ENCODE data around the gene OLFML1. TPM values are rescaled to one million over a fixed set of nuclear protein-coding genes. Genes with fewer than 3 reads are reported as not detected.
A peak's percentile ranks its signal among the peaks of the same experiment; 100 is the strongest.

Gene OLFML1
- total and polyA plus RNA-seq, 5 experiments from 2014 or later, result 0.15 to 0.22 TPM; not detected in 3

DNA sequence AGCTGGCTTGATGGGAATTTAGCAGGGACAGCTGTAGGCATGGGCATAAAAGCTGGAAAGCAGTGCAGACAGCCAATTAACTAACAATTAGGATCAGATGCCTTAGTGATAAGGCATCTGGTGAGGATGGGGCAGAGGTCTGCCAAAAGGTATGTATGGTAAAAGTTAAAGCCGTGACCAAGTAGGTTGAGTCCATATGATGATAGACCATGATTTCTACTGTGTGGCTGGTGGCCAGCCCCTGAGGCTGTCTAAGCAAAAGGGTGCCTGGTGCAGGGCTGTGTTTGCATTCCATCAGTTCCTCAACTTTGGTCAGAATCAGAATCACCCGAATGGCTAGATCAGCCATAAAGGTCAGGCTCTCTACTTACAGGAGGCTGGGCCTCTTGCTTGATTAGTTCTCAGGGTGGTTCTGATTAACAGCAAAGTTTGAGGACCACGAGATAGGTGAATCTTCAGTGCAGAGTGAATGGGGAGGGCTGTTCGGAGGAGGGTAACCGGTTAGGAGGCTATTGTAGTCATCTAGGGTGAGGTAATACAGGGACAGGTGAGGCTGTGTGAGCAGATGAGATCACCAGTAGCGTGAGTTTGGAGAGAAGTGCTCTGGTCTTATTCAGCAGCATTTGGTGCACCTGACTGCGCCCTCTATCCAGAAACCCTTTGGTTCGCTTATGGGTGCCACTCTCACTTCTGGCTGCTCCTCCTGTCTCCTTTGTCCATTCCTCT is 55.7 kb downstream of the OLFML1 start:
- ATAC-seq, result no peak
- peaks cover 30 to 63% (median 42%) of the 10 kb centered on the region in 4 donors for H3K4me1 Mint-ChIP-seq
- no peak overlapping the region for H3K4me3 Mint-ChIP-seq
- H3K9me3 Mint-ChIP-seq, result no peaks in the 10 kb centered on the region
- peaks cover 0 to 11% (median 2%) of the 10 kb centered on the region in 5 donors for H3K27me3 Mint-ChIP-seq
- DNase-seq, result no peak
- POLR2A ChIA-PET, result no interaction called here
- peak overlapping the region in 1 of 10 donors; percentile 41 for H3K27ac Mint-ChIP-seq
- H3K36me3 Mint-ChIP-seq, result peaks cover 0 to 2% (median 0%) of the 10 kb centered on the region in 3 donors

DNA sequence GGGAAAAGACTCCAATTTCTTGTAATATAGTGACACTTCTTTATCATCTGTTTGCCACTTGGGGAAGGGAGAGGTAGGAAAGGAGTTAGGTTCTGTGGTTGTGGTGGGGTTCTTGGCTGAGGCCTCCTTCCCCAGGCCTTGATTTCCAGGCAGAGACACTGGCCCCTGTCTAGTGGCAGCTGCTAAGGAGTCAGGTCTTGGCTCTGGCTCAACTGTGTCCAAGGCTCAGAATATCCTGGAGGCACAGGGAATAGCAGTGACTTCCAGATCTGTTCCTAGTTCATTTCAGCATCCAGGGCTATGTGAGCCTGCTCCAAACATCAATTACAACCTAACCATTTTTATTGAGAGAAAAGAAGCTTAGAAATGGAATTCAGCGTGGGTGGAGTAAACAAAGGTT is 58.0 kb downstream of the OLFML1 start:
- POLR2A ChIA-PET, result interaction anchor here (1.0 to 1.1 kb wide), 2 partner anchors 10 to 30 kb away, joined by 3 read pairs; no protein-coding TSS in a partner anchor
- Mint-ChIP-seq H3K27ac (peak overlapping the region in 1 of 10 donors; percentile 41), H3K4me1 (peaks cover 19 to 46% (median 20%) of the 10 kb centered on the region in 4 donors), H3K4me3 (no peak overlapping the region), H3K9me3 (no peaks in the 10 kb centered on the region), H3K27me3 (peaks cover 0 to 3% (median 0%) of the 10 kb centered on the region in 5 donors), H3K36me3 (peaks cover 0 to 2% (median 0%) of the 10 kb centered on the region in 3 donors)
- no peak for DNase-seq
- no peak for ATAC-seq

DNA sequence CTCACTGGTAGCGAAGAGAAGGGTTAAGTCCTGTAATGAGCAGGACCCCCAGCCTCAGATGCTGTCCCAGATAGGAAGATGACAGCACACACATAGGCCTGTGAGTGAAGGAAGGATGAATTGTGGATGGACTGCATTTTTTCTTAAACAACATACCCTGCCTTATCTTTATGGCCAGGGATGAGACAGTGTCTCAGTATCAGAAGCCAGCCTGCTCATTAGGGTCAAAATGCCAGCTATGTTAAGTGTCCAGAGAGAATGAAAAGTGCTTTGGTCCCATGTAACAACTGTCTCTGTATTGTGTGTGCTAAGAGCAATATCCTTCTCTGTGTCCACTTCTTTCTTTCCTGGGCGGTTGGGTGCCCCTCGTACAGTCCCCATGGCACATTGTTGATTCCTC is 58.7 kb downstream of the OLFML1 start:
- Mint-ChIP-seq H3K4me3 (no peak overlapping the region), H3K27ac (no peak overlapping the region), H3K27me3 (peaks cover 0 to 3% (median 0%) of the 10 kb centered on the region in 5 donors), H3K9me3 (no peaks in the 10 kb centered on the region), H3K36me3 (peaks cover 0 to 2% (median 0%) of the 10 kb centered on the region in 3 donors), H3K4me1 (peaks cover 13 to 49% (median 20%) of the 10 kb centered on the region in 4 donors)
- no peak for ATAC-seq
- POLR2A ChIA-PET, result no interaction called here
- DNase-seq, result no peak

DNA sequence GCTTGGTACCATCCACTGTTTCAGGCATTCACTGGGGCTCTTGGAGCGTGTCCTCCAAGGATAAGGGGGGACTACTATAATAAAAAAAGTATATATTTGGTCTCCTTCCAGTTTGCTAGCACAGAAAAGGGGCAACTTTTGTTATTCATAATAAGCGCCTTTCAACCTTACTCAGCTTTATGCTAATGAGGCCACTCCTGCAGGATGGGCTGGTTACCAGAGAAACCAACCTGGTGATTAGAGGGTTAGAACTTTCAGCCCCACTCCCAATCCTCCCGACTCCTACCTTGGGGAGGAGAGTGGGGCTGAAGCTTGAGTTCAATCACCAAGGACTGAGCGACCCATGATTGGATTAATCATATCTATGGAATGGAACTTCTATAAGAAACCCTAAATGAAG is 60.3 kb downstream of the OLFML1 start:
- Mint-ChIP-seq H3K27me3 (peaks cover 0 to 1% (median 0%) of the 10 kb centered on the region in 5 donors), H3K27ac (no peak overlapping the region), H3K4me3 (no peak overlapping the region), H3K4me1 (peaks cover 8 to 36% (median 16%) of the 10 kb centered on the region in 4 donors), H3K9me3 (no peaks in the 10 kb centered on the region), H3K36me3 (peaks cover 0 to 15% (median 3%) of the 10 kb centered on the region in 3 donors)
- DNase-seq, result no peak
- POLR2A ChIA-PET, result interaction anchor here (0.5 to 1.1 kb wide), 2 partner anchors 9 to 49 kb away, joined by 3 read pairs; no protein-coding TSS in a partner anchor
- ATAC-seq, result no peak

DNA sequence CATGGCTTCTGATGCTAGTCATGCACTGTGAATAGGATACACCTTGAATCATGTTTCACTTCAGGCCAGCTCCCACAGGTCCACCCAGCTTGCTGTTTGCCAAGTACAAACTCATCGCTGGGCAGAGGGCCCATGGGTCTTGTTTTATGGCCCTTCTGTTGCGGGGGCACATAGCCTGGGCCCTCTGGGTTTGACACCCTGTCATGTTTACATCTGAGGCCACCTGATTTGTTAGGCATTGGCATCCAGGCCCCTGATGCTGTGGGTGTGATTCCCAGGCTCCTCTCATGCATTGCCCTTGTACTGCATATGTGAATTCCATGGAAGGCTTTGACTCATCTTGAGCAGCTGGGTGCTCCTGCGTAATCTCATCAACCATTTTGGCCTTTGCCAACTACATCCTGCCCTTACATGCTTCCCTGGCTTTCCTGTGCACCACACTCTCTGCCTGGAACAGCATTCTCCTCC is 61.1 kb downstream of the OLFML1 start:
- Mint-ChIP-seq H3K36me3 (peaks cover 0 to 16% (median 3%) of the 10 kb centered on the region in 3 donors), H3K27ac (peak overlapping the region in 1 of 10 donors; percentile 64), H3K27me3 (peaks cover 0 to 1% (median 0%) of the 10 kb centered on the region in 5 donors), H3K4me3 (no peak overlapping the region), H3K4me1 (peaks cover 6 to 34% (median 16%) of the 10 kb centered on the region in 4 donors), H3K9me3 (no peaks in the 10 kb centered on the region)
- ATAC-seq (no peak), DNase-seq (no peak)
- POLR2A ChIA-PET, result interaction anchor here (0.5 to 1.1 kb wide), 2 partner anchors 9 to 50 kb away, joined by 3 read pairs; no protein-coding TSS in a partner anchor

DNA sequence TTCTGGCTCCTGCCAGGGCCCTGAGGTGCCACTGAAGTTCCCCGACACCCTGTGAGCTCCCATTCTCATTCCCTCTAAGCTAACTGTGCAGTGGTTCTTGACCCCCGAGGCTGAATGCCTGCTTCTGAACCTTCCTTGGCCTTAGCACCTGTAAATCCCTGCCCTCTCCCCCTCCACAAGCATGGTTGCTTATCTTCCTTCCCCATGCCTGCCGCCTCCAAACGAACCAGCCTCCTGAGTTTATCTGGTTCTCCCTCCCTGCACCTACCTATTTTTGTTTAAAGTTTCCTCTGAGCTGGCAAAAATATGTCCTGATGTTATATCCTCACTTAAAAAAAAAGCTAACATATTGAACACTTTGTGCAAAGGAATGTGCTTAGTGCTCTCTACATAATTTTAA is 62.4 kb downstream of the OLFML1 start:
- H3K4me1 Mint-ChIP-seq, result peaks cover 2 to 28% (median 13%) of the 10 kb centered on the region in 4 donors
- no peak overlapping the region for H3K4me3 Mint-ChIP-seq
- H3K27ac Mint-ChIP-seq, result peak overlapping the region in 3 of 10 donors; percentile 47 to 57 (median 56)
- no peaks in the 10 kb centered on the region for H3K9me3 Mint-ChIP-seq
- POLR2A ChIA-PET, result interaction anchor here (0.6 to 0.9 kb wide), 2 partner anchors 17 to 51 kb away, joined by 3 to 4 read pairs; no protein-coding TSS in a partner anchor
- DNase-seq (no peak), ATAC-seq (no peak)
- peaks cover 0 to 1% (median 0%) of the 10 kb centered on the region in 5 donors for H3K27me3 Mint-ChIP-seq
- peaks cover 0 to 26% (median 3%) of the 10 kb centered on the region in 3 donors for H3K36me3 Mint-ChIP-seq

DNA sequence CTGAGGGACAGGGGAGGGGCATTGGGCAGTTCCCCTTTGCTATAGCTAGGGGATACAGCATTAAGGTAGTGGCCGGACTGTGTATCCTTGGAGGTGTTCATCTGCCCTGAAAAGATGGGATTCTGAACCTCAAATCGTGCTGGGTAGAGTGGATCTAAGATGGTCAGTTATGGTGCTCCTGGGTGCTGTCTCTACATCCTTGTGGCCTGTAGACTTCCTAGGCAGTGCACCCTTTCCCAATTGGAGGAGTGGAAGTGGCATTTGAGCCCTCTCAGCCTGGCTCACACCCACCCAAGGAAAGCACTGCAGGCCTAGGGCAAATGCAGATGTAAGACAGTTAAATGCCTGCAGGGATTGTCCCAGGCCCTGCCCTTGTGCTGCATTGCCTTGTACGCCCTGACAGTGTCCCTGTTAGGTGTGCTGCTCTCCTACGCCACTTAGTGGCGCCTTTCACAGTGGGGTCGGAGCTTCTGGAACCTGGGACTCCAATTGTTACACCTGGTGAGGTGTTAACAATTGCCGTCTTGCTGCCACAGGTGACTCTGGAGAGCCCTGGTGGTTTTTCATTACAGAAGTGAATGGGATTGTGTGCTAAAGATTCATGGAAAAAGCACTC is 63.5 kb downstream of the OLFML1 start:
- Mint-ChIP-seq H3K27me3 (peaks cover 0 to 1% (median 0%) of the 10 kb centered on the region in 5 donors), H3K27ac (peak overlapping the region in 3 of 10 donors; percentile 8 to 61 (median 37)), H3K9me3 (no peaks in the 10 kb centered on the region), H3K4me1 (peaks cover 2 to 23% (median 9%) of the 10 kb centered on the region in 4 donors), H3K4me3 (no peak overlapping the region), H3K36me3 (peaks cover 0 to 29% (median 3%) of the 10 kb centered on the region in 3 donors)
- peak in 4 of 10 donors; percentile 6 to 47 (median 27) for DNase-seq
- POLR2A ChIA-PET, result interaction anchor here (0.7 to 1.4 kb wide), 2 partner anchors 37 to 114 kb away, joined by 4 to 6 read pairs; no protein-coding TSS in a partner anchor
- ATAC-seq, result peak; percentile 68 to 88

DNA sequence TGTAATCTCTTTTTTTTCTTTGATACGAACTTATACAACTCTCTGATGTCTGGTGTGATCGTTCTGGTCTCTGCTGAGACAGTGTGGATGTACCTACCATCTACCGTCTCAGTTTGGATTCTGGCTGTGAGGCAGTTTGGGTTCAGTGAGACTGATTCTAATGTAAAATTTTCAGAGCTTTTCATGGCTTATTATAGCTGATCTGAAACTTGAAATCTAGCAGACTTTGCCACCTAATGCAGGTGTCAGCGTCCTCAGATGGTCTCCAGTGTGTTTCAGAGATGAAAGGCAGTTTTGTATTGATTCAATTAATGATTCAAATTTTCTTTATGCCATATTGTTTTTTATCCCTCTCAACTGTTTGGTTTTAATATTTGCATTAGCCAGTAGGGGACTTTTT is 64.4 kb downstream of the OLFML1 start:
- Mint-ChIP-seq H3K27me3 (peaks cover 0 to 1% (median 0%) of the 10 kb centered on the region in 5 donors), H3K4me1 (peaks cover 1 to 17% (median 8%) of the 10 kb centered on the region in 4 donors), H3K4me3 (no peak overlapping the region), H3K36me3 (peaks cover 0 to 37% (median 3%) of the 10 kb centered on the region in 3 donors), H3K9me3 (no peaks in the 10 kb centered on the region), H3K27ac (no peak overlapping the region)
- ATAC-seq, result no peak
- DNase-seq, result no peak
- POLR2A ChIA-PET, result interaction anchor here (0.7 to 1.1 kb wide), 2 partner anchors 10 to 113 kb away, joined by 3 to 4 read pairs; no protein-coding TSS in a partner anchor

DNA sequence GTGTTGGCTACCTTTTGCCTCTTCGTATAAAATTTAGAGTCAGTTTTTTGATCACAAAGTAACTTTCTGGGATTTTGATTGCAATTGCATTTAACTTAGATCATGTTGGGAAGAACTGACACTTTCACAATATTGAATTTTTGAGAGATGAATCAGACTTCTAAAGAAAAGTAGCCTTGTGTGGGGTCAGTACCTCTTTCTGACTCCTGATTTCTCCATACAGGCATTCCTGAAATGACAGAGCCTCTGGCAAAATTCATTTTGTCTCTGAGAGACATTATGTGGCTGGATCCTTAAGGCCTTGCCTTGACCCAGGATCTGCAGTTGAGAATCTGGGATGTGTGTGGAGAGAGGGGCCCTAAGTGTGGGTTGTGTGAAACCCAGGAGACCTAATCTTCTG is 66.3 kb downstream of the OLFML1 start:
- POLR2A ChIA-PET, result no interaction called here
- H3K4me1 Mint-ChIP-seq, result peaks cover 0 to 16% (median 7%) of the 10 kb centered on the region in 4 donors
- DNase-seq, result no peak
- H3K36me3 Mint-ChIP-seq, result peaks cover 3 to 45% (median 3%) of the 10 kb centered on the region in 3 donors
- peak overlapping the region in 1 of 10 donors; percentile 38 for H3K27ac Mint-ChIP-seq
- no peak overlapping the region for H3K4me3 Mint-ChIP-seq
- ATAC-seq, result no peak
- no peaks in the 10 kb centered on the region for H3K9me3 Mint-ChIP-seq
- H3K27me3 Mint-ChIP-seq, result no peaks in the 10 kb centered on the region

DNA sequence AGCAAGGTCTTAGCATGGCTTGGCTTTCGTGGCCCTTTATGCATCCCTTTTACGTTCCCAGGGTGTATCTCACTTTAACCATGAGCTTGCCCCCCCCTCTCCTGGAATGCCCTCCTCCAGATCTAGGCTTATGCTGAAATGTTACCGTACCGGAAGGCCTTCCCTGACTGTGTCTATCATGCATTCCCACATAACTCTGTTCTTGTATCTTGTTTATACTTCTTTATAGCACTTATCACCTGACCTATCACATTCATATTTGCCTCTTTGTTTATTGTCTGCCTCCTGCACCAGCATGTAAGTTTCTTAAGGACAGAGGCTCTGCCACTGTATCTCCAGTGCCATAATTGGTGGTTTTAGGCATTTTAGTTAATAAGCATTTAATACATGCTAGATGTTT is 67.4 kb downstream of the OLFML1 start:
- no peaks in the 10 kb centered on the region for H3K27me3 Mint-ChIP-seq
- H3K27ac Mint-ChIP-seq, result no peak overlapping the region
- DNase-seq, result no peak
- no peaks in the 10 kb centered on the region for H3K9me3 Mint-ChIP-seq
- no peak for ATAC-seq
- peaks cover 0 to 16% (median 5%) of the 10 kb centered on the region in 4 donors for H3K4me1 Mint-ChIP-seq
- H3K4me3 Mint-ChIP-seq, result no peak overlapping the region
- POLR2A ChIA-PET, result no interaction called here
- peaks cover 5 to 51% (median 7%) of the 10 kb centered on the region in 3 donors for H3K36me3 Mint-ChIP-seq

DNA sequence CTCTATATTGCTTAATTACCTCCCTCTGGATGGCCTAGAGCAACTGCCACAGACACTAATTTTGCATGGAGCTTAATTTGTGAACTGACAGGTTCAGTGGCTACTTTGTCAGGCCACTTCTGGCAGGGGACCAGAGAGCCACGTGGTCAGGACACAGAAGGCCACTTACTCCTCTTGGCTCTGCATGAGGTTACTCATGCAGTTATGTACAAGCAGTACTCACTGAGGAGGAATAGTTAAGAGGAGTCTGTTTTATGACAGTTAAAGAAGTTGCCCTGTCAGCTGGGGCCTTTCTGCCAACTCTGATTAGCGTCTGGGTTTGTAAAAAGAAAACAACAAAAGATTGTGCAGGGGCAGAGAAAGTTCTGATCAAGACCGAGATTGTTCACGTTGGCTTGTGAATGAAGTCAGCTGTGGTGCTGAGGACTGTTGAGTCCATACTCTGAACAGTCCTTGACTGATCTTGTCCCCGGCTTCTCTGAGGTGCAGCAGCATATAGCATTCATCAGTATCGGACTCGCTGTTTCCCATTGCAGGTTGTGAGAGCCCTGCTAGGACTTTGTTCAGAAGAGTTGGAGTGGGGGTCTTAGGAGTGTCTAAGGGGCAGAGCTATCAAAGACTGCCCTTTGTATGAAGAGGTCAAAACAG is 69.9 kb downstream of the OLFML1 start:
- Mint-ChIP-seq H3K27ac (no peak overlapping the region), H3K27me3 (peaks cover 0 to 4% (median 0%) of the 10 kb centered on the region in 5 donors), H3K4me3 (no peak overlapping the region), H3K4me1 (peaks cover 0 to 6% (median under 1%) of the 10 kb centered on the region in 4 donors), H3K36me3 (peaks cover 5 to 49% (median 7%) of the 10 kb centered on the region in 3 donors), H3K9me3 (no peaks in the 10 kb centered on the region)
- ATAC-seq, result no peak
- POLR2A ChIA-PET, result interaction anchor here (1.4 kb wide), 1 partner anchor 9 kb away, joined by 3 read pairs; no protein-coding TSS in a partner anchor
- DNase-seq, result no peak

DNA sequence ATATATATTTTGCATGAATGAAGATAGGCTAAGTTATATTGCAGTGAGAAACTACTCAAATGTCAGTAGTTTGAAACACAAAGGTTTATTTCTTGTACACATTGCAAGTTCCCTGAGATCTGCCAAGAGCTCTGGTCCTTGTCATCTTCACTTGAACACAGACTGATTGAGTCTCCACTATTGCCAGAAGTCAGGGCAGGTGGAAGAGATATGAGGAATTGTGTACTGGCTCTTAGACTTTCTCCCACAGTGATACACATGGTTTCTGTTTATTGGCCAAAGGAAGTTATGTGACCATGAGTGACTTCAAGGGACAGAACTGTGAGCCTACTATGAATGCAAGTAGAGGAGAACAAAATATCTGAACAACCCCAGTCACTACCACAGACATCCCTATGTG is 72.7 kb downstream of the OLFML1 start:
- H3K4me1 Mint-ChIP-seq, result peaks cover 0 to 6% (median 2%) of the 10 kb centered on the region in 4 donors

More for the DNA sequence above, 72.7 kb downstream of the OLFML1 start:
- H3K4me3 Mint-ChIP-seq, result no peak overlapping the region
- POLR2A ChIA-PET, result no interaction called here
- ATAC-seq (no peak), DNase-seq (no peak)
- peaks cover 0 to 4% (median 0%) of the 10 kb centered on the region in 5 donors for H3K27me3 Mint-ChIP-seq
- H3K9me3 Mint-ChIP-seq, result no peaks in the 10 kb centered on the region
- no peak overlapping the region for H3K27ac Mint-ChIP-seq
- H3K36me3 Mint-ChIP-seq, result peaks cover 5 to 33% (median 7%) of the 10 kb centered on the region in 3 donors

All from naive thymus-derived CD8-positive, alpha-beta T cell (primary cell).